ENCODE results near the gene UBQLN4.

- TF ChIP-seq YY1 (IDR thresholded peaks at IDR 0.05; ENCODE audit: insufficient read depth, insufficient read length): no peak
- TF ChIP-seq SUZ12 (IDR thresholded peaks at IDR 0.05; ENCODE audit: extremely low read depth, insufficient read depth, insufficient read length): no peak
Measured at GRCh38 chr1:156020293-156021092, 33.1 kb downstream of the UBQLN4 start, which contains the start of gene SSR2.

Measured in NT2/D1 (cell line).